ENCODE data around the gene FOXN3. TPM values are rescaled to one million over a fixed set of nuclear protein-coding genes. Genes with fewer than 3 reads are reported as not detected.

FOXN3 gene
- total RNA-seq, 1 experiment from 2014 or later, result 2.7 TPM

DNA sequence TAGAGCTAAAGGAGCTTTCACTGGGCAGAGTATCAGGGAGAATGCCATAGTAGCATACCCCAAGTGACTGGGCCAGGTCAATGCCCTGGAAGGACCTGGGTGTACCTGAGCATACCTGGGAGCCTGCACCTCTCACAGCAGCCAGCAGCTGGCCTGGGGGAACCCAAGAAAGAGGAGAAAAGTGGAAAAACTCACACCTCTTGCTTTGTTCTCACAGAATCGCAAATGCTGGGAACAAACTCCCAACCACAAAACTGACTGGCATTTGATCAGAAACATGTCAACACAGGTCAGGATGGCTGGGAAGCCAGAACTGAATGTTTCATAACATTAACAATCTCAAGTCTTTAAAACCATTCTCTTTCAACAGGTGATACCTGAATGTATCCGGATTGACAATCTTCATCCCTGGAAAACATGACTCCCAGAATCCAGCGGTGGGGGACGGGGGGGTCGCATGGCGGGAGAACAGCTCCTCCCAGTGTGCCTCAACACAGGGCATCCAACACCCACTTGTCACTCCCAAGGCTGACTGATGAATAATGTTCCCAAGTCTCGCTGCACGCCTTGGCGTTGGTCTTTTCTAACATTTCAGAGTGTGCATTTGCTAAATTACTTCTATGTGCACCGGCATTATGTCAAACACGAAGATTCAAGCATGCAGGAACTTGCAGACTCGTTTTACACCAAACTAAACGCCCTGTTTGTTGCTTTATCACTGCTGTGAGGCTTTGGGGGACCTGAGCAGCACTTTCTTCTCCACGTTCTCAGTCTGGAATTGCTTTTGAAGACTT, 7.9 kb downstream of the FOXN3 start:
- DNase-seq (ENCODE audit: low spot score), result no peak

DNA sequence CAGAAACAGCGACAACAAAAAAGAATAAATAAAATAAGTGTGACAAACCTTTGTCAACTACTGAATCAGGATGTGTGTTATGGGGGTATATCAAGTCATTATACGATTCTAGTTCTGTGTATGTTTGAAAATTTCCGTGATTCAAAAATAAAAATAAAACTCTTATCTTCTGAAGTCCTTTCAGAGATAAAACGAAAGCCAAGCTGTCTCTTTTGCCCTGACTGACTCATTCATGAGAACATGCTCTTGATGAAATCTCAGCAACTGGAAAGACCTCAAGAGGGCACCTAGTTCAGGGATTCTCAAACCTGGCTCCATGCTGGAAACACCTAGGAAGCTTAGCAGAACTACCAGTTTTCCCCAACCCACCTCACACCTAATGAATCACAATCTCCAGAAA, 9.2 kb downstream of the FOXN3 start:
- DNase-seq (ENCODE audit: low spot score), result no peak

DNA sequence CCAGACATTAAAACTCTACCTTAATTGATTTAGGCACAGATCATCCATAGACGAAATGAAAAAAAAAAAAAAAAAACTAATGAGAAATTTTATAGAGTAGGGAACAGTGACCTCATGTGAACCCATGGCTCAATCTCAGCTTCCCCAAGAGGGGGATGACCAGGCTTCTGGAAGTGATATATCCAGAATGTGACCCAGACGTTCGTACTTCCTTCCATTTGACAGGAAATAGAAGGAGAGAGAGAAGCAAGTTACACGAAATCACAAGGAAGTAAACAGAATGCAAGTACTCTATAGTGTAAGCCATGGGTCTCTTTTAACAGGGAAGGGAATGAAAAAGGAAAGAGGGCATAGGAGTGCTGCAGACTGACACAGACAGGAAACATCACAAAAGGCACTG, 10.1 kb downstream of the FOXN3 start:
- no peak for DNase-seq (ENCODE audit: low spot score)

DNA sequence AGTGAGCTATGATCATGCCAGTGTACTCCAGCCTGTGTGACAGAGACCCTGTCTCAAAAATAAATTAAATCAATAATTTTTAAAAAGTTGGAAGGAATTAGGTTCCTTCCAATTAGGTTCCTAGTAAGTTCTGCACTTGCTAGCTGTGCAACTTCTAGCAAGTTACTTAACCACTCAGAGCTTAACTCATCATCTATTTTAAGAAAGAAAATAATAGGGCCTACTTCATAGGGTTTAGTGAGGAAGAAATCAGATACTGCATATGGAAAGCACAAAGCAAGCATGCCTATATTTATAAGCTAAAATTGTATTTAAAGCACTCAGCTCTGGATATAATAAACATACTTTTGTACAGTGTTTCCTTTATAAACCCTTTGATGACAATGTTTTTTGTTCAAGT, 10.7 kb downstream of the FOXN3 start:
- no peak for DNase-seq (ENCODE audit: low spot score)

DNA sequence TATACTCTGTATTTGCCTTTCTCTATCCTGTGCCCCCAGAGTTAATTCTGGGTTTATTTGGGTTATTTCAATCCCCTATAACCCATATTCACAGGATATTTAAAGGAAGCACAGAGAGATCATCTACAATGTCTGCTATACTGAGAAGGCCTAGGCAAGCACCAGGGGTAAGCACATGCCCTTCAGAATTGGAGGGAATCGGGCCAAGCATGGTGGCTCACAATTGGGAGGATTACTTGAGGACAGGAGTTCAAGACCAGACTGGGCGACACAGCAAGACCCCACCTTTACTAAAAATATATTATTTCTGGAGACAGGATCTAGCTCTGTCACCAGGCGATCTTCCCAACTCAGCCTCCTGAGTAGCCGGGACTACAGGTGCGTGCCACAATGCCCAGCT, 11.3 kb downstream of the FOXN3 start:
- DNase-seq (ENCODE audit: low spot score), result no peak

DNA sequence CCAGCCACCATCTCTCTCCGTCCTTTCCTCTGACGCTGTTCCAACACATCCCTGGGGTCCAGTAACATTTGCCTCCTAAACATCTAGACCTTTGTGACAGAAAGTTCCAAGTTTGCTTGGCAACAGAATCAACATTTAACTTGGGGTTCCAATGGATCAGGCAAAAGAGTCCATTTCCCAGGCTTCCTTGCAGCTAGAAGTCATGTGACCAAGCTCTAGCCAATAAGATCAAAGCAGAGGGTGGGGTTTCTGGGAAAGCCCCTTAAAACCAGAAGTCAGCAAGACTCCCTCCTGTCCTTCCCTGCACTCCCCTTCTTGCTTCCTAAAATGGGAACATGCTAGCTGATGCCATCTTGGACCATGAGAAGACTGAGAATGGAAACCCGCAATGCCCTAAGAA, 14.7 kb downstream of the FOXN3 start:
- no peak for DNase-seq (ENCODE audit: low spot score)

DNA sequence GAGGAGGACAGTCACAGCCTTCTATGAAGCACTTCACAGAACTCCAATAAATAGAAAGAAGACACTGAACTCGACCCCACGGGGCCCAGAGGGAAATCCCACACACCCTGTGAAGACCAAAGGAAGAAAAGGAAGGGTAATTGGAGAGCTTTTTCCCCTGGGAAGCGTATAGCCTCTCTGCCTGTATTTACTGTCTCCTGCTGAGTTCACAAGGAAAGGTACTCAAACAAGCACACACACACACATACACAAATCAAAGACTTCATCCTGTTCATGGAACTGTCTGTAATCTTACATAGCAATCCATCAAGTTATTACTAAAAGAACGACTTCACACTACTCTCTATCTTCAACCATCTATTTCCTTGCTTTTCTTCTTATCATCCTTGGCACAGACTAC, 15.3 kb downstream of the FOXN3 start:
- DNase-seq (ENCODE audit: low spot score), result no peak

DNA sequence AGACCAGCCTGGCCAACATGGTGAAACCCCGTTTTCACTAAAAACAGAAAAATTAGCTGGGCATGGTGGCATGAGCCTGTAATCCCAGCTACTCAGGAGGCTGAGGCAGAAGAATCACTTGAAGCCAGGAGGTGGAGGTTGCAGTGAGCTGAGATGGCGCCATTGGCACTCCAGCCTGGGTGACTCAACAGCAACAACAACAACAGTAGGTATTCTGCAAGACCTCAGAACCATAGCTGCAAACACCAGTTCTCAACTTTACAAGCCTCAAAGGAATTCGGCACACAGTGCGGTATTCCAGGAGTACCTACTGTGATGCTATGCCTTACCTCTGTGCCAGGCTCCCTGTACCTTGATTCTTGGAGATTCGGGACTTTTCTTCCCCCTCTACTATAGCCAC, 15.8 kb downstream of the FOXN3 start:
- no peak for DNase-seq (ENCODE audit: low spot score)

DNA sequence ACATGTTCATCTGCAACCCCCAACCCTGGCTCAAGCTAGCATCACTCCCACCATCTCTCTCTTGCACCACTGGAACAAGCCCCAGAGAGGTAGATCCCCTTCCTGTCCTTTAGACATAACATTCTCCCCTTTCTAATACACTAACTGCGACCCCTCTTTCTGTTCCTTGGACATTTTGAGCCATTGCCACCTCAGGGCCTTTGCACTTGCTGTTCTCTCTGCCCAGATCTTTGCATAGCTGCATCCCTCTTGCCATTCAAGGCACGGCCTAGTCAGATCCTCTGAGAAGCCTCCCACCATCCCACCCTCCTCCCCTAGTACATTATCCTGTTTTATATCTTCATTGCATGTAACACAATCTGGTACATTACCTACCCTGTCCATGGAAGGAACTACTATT, 16.5 kb downstream of the FOXN3 start:
- no peak for DNase-seq (ENCODE audit: low spot score)

DNA sequence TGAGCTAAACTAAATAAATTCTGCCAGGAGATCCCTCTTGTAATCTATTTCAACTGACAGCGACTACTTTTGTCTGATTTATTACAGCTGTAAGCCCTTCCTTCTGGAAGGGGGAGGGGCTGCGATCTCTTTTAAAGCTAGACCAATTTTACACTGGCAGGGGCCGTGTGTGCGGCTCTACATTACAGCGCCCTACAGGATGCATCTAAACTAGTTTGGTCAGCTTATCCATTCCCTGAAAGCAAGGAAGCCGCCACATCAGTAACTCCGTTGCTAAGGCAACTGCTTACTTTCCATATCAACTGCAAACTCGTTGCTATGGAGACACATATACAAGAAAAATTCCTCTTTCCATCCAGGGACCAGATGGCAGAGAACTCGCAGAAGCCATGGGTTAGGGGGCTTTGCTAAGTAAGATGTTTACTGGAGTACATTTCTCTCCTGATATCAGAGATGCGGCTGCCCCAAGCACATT, 17.4 kb downstream of the FOXN3 start:
- DNase-seq (ENCODE audit: low spot score), result no peak

DNA sequence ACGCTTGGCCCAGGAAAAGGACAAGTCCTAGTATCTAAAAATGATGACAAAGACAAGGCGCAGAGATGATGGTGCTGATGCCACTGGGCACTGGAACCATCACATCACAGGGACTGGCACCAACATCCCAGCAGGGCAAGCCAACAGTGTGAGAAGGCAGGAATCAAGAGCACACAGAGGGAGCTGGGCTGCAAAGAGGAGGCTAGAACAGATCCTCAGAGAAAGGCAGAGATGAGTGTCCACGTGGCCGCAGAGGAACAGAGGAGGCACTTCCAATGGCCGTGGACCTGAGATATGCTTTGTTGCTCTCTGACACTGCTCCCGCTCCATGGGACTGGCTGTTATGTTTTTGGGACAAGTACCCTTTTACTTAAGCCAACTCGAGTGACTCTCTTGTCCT, 17.9 kb downstream of the FOXN3 start:
- no peak for DNase-seq (ENCODE audit: low spot score)

DNA sequence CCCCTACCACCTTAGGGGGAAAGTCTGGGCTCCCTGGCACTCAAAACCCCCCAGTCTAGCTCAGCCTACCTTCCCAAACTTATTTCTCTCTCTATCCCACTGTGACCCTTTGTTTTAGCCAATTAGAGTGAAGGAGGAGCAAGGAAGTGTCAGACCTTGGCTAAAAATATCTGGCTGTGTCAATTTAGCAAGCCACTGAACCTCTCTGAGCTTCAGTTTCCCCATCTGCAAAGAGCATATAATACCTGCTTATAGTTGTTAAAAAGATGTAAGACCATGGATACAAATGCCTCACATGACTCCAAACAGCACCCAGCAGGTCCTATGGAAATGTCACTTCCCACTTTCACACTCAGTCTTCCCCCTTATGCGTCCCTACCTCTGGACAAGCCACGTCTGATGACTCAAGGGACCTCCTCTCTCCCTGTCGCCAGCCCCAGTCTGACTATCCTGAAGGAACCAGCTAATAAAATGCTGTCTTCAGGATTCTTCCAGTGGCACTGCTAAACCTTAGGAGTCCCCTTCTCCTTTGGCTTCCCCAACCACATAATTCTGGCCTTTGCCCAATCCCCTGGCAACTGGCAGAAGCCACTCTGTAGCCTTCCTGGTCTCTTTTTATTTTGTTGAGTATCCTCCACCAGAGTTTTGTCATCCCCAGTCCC, 19.3 kb downstream of the FOXN3 start:
- DNase-seq (ENCODE audit: low spot score), result no peak

DNA sequence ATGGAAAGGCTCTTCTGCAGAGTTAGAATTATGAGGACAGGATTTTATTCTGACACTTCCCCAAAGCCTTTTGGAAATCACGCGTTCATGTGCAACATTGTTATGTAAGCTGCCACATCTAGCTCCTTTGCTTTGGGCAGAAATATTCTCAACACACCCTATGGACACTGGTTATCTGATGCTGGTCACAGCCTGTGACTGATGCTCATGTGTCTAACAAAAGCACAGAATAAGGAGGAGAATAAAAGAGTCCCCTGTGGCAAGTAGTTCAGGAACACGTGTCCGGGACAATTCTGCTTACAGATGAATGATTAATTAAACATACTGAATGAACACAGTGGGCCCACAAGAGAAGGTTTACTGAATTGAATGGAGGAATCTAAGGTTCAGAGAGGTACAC, 22.1 kb downstream of the FOXN3 start:
- DNase-seq (ENCODE audit: low spot score), result no peak

DNA sequence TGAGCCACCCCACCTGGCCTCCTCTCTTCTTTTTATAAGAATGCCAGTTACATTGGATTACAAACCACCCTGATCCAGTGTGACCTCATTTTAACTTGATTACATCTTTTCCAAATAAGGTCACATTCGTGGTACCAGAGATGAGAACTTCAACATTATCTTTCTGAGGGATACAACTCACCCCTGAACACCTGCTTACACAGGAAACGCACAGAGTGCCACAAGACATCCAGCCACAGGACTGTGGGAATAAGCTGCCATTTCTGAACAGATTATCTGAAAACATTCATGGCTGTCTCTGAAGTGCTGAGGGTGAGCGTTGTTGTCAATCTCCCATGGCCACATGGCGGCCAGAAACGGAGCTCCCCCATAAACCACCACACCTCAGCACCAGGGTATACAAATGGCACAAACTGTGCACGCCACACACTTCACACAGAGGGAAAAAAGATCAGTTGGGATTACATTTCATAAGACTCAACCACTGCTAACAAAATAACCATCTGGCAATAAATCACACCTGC, 23.7 kb downstream of the FOXN3 start:
- no peak for DNase-seq (ENCODE audit: low spot score)

DNA sequence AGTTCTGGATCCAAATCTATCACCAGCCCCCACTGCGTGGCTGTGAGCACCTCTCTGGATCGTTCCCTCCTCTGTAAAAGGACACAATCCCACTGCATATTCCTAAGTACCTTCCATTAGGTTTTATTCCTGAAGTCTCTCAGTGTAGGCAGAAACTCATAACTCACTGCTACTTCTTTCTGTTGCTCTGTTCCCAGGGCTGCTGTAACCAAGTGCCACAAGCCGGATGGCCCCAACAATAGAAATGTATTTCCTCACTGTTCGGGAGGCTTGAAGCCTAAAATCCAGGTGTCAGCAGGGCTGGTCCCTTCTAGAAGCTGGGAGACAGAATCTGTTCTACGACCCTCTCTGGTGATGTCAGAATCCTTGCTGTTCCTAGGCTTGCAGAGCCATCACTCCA, 24.9 kb downstream of the FOXN3 start:
- no peak for DNase-seq (ENCODE audit: low spot score)

DNA sequence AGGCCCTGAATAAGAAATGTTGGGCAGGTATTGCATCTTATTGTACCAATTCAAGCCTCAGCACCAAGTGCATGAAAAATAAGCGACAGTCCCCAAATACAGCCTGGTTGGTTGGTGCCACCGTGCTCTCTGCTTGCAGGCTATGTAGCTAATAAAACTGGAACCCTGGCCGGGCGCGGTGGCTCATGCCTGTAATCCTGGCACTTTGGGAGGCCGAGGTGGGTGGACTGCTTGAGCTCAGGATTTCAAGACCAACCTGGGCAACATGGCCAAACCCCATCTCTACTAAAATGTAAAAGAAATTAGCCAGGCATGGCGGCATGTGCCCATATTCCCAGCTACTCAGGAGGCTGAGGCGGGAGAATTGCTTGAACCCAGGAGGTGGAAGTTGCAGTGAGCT, 25.5 kb downstream of the FOXN3 start:
- no peak for DNase-seq (ENCODE audit: low spot score)

DNA sequence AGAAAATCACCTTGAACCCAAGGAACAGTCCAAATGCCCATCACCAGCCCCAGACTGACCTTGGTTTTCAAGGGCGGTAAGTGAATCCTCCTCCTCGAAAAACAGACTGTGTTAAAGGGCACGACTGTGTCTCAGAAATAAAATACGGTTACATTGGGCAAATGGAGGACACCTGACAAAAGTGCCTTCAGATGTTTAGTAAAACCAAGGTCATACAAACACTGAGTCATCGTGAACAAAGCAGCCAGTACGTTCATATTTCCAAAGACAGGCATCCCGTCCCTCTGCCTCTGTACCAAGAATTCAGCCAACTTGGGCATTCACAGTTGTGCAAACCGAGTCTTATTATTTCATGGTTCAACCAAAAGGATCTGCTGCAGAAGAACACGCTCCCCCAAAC, 25.9 kb downstream of the FOXN3 start:
- no peak for DNase-seq (ENCODE audit: low spot score)

DNA sequence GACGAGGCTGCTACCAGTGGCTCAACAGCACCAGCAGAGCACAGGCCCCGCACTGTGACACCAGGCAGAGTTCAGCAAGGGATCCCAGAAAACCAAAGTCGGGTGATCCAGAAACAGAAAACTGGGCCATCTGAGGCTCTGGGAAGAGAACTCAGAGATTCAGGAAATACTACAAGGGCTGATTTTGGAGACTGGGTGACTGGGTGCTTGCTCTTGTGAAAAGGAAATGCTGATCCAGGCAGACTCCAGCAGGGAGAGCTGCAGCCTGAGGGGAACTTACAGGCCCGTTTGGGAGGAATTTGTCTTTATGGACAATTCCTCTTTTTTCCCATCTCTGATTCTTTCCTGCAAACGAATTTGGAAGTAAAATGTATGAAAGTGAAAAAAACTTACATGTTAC, 28.2 kb downstream of the FOXN3 start:
- no peak for DNase-seq (ENCODE audit: low spot score)

DNA sequence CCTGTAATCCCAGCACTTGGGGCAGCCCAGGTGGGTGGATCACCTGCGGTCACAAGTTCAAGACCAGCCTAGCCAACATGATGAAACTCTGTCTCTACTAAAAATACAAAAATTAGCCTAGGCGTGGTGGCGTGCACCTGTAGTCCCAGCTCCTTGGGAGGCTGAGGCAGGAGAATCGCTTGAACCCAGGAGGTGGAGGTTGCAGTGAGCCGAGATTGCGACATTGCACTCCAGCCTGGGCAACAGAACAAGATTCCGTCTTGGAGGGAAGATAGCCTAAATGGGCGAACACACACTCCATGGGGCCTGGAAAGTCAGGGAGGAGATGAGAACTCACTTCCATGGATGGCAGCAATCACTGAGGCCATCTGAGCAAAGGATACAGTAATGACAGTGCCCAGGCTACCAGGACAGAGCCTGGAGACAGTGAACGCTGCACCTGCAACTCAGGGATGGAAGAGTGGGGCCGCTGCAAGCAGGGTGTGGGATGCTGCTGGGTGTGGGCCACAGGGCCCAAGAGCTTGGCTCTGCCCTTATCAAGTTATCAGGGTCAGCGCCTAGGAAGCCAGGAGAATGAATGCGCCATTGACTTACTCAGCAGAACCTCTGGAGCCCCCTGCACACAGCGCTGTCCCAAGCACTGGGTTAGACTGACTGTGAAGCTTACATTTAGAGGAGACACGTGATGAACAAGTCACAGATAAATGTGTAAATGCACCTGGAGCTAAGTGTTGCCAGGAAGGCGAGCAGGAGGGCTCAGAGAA, 28.9 kb downstream of the FOXN3 start:
- DNase-seq (ENCODE audit: low spot score), result no peak

DNA sequence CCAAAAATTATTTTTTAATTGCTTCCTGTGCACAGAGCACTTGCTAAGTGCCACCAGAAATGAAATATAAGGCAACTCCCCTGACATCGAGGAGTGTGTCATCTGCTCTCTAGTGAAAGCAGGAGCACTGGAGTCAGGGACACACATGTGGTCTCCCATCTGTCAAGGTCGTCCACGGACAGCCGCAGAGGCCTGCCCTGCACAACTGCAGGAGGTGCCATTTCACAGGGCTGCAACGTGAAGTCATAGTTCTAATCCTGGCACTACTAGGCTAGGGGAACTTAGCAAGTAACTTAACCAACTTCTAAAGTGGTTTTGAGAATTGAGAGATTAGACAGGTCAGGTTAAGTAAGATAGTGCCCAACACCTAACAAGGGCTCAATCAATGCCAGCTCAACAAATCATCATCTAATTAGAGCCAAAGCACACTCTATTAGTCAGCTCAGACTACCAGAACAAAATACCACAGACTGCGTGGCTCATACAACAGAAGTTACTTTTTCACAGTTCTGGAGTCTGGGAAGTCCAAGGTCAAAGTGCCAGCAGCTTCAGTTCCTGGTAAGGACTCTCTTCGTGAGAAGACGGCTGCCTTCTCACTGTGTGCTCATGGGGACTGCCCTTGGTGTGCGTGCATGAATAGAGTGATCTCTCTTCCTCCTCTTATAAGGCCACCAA, 30.7 kb downstream of the FOXN3 start:
- no peak for DNase-seq (ENCODE audit: low spot score)

DNA sequence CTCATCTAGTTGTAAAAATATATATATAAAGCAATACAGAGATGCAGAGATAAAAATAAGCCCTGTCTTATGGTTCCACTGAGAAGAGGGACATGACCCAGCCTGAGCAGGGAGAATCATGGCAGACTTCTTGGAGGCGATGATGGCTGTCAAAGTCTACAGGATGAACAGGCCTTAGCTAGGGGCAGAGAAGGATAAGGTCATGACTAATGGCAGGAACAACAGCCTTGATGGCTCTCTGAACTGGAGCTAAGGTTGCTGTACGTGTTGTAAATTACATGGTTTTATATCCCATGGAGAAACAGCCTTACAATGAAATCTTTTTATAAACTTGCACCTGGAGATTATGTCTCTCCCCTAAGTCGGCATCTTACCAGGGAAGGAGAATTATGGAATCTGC, 32.4 kb downstream of the FOXN3 start:
- DNase-seq (ENCODE audit: low spot score), result no peak

DNA sequence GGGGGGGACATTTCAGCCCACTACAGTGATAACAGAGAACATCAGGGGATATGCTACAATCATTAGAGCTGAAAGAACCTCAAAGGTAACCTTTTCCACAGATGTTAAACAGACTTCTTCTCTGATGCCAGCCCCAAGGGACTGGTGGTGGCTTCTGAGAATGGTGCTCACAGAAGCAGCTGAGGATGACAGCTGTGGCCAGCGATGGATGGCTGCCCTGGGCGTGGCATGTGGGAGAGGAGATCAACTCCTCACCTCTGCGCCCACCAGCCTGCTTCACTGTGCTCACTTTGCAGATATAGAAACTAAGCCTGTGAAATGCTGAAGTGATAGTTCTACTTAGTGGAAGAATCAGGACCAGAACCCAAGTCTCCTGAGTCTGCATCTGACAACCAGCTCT, 33.0 kb downstream of the FOXN3 start:
- DNase-seq (ENCODE audit: low spot score), result no peak

All from A172 (cell line).